ENCODE results near the gene IFT22.

Gene IFT22

GRCh38 chr7:101299511-101300464 lies 21.8 kb downstream of the IFT22 start:
- TF ChIP-seq TAF1 (IDR thresholded peaks at IDR 0.05; ENCODE audit: low read depth) (no peak), REST (IDR thresholded peaks at IDR 0.05; ENCODE audit: low read depth) (no peak), MAX (IDR thresholded peaks at IDR 0.05) (no peak), RAD21 (IDR thresholded peaks at IDR 0.05; ENCODE audit: low read depth) (no peak), CREB1 (IDR thresholded peaks at IDR 0.05; ENCODE audit: low read depth) (no peak), TCF12 (IDR thresholded peaks at IDR 0.05; ENCODE audit: low read depth) (no peak), TEAD4 (IDR thresholded peaks at IDR 0.05) (no peak), FOXM1 (IDR thresholded peaks at IDR 0.05; ENCODE audit: borderline replicate concordance, low read depth) (no peak), EP300 (IDR thresholded peaks at IDR 0.05; ENCODE audit: borderline replicate concordance) (no peak), CEBPB (IDR thresholded peaks at IDR 0.05) (no peak), NFIC (IDR thresholded peaks at IDR 0.05) (no peak)

- no peak for TF ChIP-seq MAX (IDR thresholded peaks at IDR 0.05)
- TF ChIP-seq TEAD4 (IDR thresholded peaks at IDR 0.05): no peak
- TF ChIP-seq YY1 (IDR thresholded peaks at IDR 0.05; ENCODE audit: low read depth): no peak
- no peak for TF ChIP-seq NFIC (IDR thresholded peaks at IDR 0.05)
- TF ChIP-seq TAF1 (IDR thresholded peaks at IDR 0.05; ENCODE audit: low read depth): no peak
- TF ChIP-seq REST (IDR thresholded peaks at IDR 0.05; ENCODE audit: low read depth): no peak
- no peak for TF ChIP-seq ZBTB7A (IDR thresholded peaks at IDR 0.05; ENCODE audit: low read depth)
These were observed 26.8 kb downstream of the IFT22 start for GRCh38 chr7:101294832-101295121.

- TF ChIP-seq YY1 (IDR thresholded peaks at IDR 0.05; ENCODE audit: low read depth) (no peak), MAX (IDR thresholded peaks at IDR 0.05) (no peak), EP300 (IDR thresholded peaks at IDR 0.05; ENCODE audit: borderline replicate concordance) (no peak), TAF1 (IDR thresholded peaks at IDR 0.05; ENCODE audit: low read depth) (no peak), CREB1 (IDR thresholded peaks at IDR 0.05; ENCODE audit: low read depth) (no peak), CEBPB (IDR thresholded peaks at IDR 0.05) (no peak), ZBTB7A (IDR thresholded peaks at IDR 0.05; ENCODE audit: low read depth) (no peak), TCF12 (IDR thresholded peaks at IDR 0.05; ENCODE audit: low read depth) (no peak)
These were observed 27.4 kb downstream of the IFT22 start for GRCh38 chr7:101294039-101294831.

- TF ChIP-seq RAD21 (IDR thresholded peaks at IDR 0.05; ENCODE audit: low read depth): peak; percentile 53
These were observed 31.2 kb downstream of the IFT22 start for GRCh38 chr7:101290186-101291037.

GRCh38 chr7:101288439-101288838 lies 33.2 kb downstream of the IFT22 start:
- no peak for TF ChIP-seq TEAD4 (IDR thresholded peaks at IDR 0.05)
- TF ChIP-seq TCF12 (IDR thresholded peaks at IDR 0.05; ENCODE audit: low read depth): no peak

GRCh38 chr7:101287032-101287431 lies 34.6 kb downstream of the IFT22 start:
- TF ChIP-seq MAX (IDR thresholded peaks at IDR 0.05): no peak
- TF ChIP-seq EGR1 (IDR thresholded peaks at IDR 0.05): no peak
- no peak for TF ChIP-seq REST (IDR thresholded peaks at IDR 0.05; ENCODE audit: low read depth)
- TF ChIP-seq CREB1 (IDR thresholded peaks at IDR 0.05; ENCODE audit: low read depth): no peak
- no peak for TF ChIP-seq TEAD4 (IDR thresholded peaks at IDR 0.05)
- TF ChIP-seq TAF1 (IDR thresholded peaks at IDR 0.05; ENCODE audit: low read depth): no peak
- no peak for TF ChIP-seq EP300 (IDR thresholded peaks at IDR 0.05; ENCODE audit: borderline replicate concordance)

All from Ishikawa (cell line).